Right renal pelvis (tissue), 4 donors: ENCODE measurements around the gene CSNK2A2. TPM values are rescaled to one million over a fixed set of nuclear protein-coding genes. Genes with fewer than 3 reads are reported as not detected.

ENCODE experiments used
- DNase-seq, 4 donors: peaks; one replicate each; pipeline ENCODE4 v3.0.0-alpha.2; 2013; ENCODE audit warnings: low read depth in 4 of 4, low spot score in 3 of 4, missing footprints in 1 of 4
- polyA plus RNA-seq, 4 donors: library from polyadenylated mRNA; unstranded; fragments of 120-200 nt; gene quantifications; one replicate each; pipeline ENCODE4 v1.2.1, GENCODE V29; 2013; ENCODE audit not compliant: insufficient read length in 4 of 4

Gene CSNK2A2
- polyA plus RNA-seq, 4 donors: 64.5 to 74.9 (median 70.2) TPM

DNA sequence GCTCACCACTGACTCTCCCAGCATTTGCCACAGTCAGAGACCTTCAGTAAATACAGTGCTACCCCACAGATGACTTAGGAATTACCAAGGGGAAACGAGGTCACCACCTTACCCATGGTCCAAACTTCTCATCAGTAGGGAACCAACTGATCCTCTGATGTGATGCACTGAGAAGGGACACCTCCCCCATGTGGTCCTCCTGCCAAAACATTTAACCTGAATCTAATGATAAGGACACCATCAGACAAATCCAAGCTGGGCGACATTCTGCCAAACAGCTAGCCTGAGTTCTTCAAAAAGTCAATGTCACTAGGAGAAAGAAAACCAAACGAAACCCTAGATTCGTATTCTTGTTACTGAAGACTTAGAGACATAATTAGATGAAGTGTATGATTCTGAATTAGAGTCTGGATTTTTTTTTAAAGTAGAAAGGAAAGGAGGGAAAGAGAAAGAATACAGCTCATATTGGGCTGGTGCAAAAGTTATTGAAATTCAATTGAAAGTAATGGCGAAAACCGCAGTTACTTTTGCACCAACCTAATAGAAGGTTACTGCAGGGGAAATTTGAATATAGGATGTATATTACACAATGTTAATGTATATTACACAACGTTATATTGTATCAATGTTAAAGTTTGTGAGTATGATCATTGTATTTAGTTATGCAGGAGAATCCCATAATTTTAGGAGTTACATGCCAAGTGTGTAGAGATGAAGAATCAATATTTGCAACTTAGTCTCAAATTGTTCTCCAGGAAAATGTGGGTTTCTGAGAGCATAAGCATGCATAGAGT, 2.3 kb upstream of the CSNK2A2 start:
- DNase-seq: no peak

DNA sequence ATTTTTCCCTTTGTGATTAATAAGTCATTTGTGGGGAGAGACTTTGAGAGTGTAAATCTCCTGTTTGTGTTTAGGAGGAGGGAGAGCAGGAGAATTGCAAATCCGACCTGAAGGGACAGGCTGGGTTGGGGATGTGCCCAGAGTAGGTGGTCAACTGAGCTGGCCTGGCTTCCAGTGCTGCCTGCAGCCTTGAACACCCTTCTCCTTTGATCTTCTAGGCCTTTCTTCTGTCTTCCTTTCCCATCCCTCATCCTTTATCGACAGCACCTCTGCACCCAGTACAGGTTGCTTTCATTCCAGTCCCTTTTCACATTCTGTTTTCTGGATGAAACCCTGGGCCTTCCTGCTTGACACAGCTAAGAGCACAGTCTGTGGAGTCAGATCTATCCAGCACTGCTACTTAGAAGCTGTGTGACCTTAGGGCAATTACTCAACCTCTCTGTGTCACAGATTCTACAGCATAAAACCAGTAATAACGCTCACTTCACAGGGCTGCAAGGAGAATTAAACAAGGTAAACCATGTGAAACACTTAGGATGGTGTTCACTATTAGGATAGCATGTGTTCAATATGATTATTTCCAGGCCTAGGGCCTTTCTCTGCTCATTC, 1.0 kb upstream of the CSNK2A2 start:
- no peak for DNase-seq

DNA sequence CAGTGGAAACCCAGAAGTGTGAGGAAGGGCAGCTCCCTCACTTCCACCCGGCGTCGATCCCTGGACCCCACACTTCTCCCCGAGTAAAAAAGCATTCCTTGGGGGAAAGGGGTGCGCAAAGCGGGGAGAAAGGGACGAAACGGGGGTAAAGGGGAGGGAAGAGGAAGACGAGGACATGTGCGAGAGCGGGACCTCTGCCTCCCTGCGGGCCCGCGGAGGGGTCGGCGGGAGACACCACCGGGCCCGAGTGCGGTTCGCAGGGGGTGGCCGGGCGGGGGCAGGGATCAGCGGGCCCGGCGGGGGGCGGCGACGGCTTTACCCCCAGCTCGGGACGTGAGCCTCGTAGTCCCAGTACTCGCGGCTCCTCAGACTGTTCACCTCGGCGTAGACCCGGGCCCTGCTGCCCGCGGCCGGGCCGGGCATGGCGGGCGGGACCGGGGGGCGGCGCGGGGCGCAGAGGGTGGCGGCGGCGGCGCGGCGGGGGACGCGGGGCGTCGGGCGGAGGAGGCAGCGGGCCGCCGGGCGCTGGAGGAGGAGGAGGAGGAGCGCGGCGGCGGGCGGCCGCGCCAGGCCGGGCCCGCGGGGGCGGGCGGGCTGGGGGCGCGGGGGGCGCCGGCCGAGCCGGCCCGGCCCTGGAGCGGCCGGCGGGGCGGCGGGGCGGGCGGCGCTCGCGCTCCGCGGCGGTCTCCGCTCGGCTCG, 443 bp downstream of the CSNK2A2 start:
- DNase-seq: no peak

DNA sequence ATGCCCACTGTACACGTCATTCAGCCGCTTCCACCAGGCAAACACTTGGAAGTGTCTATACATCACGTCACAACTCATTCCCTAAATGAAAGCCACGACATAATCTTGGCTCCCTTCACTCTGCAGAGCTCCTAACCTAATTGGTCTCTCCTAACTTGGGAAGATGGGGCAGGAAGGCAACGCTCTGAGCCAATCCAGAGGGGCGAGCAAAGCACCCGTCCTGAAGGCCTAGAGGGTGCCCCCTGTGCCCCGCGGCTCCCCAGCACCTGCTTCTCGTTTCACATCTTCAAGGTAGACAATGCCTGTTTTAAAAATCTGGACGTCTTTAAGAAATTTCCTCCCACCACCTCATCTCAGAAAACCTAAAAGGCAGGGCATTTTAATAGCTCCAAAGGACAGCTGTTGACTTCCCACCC, 1.0 kb downstream of the CSNK2A2 start:
- DNase-seq: no peak

DNA sequence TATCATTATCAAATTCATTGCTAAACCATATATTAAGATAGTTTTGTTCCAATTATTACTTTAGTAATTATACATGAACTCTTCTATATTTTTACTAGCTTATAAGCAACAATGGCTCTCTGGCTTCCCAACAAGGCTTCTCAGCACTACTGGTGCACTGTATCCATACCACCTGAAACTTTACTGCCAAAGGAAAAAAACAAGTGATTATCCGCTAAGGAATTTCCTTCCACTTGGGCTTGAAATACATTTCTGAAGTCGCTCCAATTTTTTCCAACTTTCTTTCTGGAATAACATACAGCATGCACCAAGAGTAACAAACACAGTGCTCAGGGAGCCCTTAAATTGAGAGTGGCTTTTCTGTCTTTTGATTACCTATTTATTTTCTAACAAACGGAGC, 2.1 kb downstream of the CSNK2A2 start:
- DNase-seq: no peak

DNA sequence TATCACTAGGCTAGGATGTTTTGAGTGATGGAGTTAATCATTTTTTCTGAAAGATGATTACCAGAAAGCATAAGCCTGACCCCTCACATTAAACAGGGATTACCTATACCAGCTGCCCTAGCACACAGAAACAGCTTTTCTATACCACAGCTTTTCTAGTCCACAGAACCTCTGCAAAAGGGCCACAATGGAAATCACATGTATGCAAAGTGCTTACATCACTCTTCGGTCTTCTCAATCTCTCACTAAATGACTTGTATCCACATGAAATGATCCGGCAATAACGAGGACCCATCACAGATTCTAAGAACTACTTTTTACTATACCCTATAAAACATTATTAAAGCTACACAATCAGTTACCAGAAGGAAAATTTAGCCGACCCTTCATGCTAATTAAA, 2.6 kb downstream of the CSNK2A2 start:
- DNase-seq: no peak

DNA sequence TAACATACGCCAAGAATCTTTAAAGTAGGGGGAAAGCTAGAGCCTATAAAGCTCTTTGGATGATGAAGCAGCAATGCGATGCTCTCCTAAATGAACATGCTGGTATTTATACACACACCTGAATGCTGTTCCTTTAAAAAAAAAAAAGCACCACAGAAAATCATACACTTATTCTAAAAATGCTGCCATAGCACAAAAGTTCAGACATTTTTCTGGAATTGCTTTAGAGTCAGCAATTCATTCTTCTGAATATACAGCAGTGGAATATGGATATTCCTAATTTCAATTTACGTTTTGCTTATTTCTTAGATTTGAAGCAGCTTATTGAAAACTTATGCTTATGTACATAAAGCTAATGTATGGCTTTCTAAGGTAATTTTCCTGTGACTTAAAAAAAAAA, 3.1 kb downstream of the CSNK2A2 start:
- DNase-seq: no peak

DNA sequence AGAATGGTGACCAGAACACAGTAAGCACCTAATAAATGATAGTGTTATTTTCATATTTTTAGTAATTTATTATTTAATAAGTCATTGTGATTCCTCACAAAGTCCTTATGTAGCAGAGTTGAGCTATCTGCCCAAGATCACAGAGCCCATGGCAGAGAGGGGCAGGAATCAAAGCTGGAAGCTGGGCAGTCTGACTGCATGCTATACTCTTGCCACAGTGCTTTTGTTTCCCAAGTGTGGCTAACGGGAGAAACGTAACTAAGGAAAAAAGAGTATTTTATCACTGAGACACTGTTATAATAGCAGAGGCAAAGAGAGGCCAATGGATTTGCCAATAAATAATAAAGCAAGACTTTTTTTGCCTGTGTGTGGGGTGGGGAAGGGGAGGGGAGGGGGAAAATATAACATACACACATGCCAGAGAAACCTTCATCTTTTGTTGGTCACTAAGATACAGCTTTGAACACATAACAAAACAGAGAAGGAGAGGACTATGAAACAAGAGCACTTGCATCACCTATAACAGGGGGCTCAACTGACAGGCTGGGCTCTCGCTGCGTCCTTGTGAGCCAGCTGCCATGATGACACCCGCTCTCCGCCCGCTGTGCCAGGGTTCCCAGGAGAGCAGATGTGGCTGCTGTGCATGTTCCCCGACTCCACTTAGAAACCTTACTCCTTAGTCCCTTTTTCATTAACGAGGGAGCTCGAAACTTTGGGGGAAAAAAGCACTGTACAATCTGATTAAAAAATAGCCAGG, 10.1 kb downstream of the CSNK2A2 start:
- no peak for DNase-seq

DNA sequence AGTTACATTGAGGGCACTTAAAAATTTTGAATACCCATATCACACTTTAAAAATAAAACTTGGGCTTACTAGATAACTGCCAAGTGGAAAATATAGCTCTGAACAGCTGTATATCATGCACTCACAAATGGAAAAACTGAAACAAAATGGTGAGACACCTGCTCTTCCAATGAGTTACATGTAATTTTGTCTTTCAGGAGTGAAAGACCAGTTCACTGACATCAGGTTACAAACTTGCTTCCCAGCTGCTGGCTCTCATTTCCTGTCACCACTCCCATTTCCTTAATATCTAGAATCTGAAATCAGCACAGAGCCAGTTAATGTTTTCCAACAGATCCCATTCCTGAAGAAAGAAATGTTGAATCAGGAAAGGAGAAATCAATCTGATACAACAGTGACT, 10.8 kb downstream of the CSNK2A2 start:
- no peak for DNase-seq

DNA sequence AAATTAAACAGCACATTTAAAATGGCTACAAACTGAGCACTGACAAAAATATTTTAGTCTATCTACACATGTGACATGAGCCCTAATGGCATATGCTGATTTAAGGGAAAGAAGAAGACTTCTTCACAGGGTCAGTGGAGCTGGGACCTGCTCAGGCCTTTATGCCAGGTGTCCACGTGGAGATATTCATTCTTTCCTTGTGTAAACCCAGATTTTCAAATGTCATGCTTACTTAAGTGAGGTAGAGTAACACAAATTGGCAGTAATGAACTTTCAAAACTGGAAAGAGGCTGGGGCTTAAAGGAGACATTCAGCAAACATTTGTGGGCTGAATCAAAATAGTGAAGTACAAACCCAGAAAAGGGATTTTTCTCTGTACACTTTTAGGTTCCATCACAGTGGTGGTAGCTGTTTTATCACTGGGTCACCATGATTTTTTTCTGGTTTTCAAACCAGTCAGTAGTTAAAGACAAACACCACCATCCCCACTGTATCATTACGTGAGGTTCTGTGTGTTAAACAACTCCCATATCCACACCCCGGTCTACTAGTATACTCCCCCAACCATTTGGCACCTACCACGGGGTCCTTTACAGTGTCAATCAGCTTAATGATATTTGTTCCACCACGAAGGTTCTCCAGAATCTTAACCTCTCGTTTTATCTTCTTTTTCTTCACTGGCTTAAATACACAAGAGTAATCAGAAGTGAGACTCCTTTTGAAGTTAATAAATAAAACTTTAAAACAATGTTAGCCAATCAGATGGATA, 11.5 kb downstream of the CSNK2A2 start:
- DNase-seq: no peak

DNA sequence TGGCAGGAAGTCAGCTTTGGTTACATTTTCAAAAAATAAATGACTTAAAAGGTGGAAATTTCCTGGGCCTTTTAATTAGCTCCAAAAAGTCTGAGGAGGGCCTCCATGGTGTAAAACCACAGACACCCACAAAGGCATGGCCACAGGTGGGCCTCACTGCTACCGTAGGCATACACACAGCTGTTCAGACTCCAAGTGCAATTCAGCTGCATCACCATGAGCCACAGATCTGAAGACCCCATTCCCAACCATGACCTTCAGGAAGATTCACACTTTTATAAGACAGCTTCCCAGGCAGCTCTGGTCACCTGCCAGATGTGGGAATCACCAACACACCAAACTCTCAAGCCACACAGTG, 20.6 kb downstream of the CSNK2A2 start:
- no peak for DNase-seq

DNA sequence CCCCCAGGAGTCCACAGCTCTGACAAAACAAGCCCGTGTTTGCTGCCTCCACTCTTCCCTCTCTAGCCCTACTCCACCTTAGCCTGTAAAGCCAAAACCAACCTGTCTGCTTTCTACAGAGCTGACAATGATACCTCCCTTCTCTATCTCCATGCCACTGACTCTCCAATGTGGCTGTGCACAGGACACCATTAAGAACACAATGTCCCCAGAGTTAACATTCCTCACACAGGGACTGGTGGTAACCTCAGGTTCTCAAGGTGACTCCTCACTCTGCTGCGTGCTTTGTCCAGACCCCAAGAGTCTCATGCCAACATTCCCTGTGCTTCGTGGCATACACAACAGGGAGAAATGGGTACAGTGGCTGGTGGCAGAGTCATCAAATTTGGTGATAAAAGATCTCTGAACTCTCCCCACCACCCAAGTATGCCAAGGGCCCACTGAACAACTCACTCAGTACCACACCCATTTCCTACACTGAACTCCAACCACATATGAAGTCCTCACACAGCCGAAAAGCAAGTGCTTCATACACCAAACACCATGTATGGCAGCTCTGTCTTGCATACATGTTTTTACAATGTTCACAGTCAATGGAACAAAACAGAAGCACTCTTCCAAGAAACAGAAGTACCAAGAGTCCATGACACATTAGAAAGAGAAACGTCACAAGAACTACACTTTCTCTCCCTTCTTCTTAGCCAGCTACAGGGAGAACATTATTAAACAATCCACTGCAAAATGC, 21.1 kb downstream of the CSNK2A2 start:
- DNase-seq: no peak

DNA sequence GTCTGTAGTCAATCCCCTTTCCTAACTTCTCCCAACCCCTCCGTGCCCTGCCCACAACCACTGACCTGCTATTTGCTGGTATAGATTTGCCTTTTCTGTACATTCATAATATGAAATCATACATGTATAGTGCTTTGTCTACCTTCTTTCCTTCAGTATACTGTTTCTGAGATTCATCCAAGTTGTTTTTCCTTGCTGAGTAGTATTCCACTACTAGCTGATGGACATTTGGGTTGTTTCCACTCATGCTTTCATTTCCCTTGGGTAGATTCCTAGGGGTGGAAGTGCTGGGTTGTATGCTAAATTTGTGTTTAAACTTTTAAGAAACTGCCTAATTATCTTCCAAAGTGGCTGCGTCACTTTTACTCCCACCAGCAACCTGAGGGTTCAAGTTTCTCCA, 27.7 kb downstream of the CSNK2A2 start:
- DNase-seq: no peak

DNA sequence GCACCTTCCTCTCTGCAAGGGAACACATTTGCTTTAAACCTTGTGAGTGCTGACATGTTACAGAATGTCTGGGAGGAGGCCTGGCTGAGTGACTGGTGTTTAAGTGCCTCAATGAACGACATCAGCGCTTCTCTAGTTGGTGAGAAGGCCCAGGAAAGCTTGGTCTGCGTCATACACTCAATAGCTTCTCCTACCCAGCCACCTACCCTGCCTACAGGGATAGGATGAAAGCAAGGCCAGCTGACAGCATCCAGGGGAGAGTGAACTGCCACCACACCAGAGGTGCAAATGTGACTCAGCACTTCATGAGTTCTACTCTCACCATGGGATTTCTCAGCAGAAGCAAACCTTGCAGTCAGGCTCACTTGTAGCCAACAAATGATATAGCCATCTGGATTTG, 37.1 kb downstream of the CSNK2A2 start:
- DNase-seq: no peak

DNA sequence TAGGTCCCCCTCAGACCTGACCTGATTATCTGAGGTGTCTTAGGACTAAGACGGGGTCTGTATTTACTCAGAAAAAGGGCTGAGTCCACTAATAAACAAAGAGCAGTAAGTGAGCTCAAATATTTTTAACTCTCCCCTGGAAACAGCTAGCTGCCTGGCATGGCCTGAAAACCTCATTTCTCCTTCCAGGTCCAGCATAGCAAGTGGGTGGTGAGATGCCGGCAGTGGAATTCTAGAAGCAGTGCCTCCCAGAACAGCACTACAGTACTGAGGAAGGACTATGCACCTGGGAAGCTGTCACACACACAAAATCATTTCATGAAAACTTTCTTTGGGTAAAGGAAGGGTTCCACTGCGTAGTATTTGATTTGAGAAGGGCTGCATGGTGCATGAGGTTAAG, 39.2 kb downstream of the CSNK2A2 start:
- no peak for DNase-seq

DNA sequence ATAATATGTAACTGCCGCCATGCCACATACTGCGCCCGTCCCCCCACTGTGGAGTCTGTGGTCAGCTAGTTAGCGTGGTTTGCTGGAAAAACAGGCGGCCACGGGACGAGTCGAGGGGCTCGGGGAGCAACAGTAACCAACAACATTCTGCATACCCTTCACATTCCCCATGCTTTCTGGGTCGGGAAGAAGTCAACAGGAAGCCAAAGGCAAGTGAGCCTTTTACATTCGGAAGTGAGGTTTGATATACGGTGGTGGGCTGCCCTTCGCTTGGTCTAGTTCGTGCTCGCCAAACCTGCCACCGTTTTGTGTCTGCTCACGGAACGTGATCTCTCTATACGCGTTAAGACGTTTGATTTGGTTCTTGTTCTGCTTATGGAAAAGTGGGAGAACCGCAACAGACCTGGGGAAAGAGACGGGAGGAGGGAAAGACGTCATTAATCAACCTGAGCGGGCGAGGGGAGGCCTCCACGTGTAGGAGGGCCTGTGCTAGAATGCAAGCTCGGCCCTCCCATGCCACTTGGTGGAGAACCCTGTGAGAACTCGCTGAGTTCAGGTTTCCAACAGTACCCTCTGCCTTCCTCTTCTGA, 39.9 kb downstream of the CSNK2A2 start:
- DNase-seq: peak; percentile 12 to 20 (median 15)

DNA sequence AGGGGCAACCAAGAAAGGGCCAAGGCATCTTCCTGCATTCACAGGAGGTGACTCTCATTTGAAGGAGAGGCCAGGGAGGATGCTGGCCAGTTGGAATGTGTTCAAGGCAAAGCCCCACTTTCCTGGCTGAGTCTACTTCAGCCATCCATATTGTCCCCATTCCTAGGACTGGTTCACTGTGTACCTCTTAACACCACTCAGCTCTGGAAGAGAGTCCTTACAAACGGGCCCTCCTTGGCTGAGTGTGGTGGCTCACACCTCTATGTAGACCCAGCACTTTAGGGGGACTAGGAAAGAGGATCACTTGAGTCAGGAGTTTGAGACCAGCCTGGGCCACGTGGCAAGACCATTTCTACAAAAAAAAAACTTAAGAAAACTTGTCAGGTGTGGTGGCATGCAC, 40.7 kb downstream of the CSNK2A2 start:
- DNase-seq: no peak

DNA sequence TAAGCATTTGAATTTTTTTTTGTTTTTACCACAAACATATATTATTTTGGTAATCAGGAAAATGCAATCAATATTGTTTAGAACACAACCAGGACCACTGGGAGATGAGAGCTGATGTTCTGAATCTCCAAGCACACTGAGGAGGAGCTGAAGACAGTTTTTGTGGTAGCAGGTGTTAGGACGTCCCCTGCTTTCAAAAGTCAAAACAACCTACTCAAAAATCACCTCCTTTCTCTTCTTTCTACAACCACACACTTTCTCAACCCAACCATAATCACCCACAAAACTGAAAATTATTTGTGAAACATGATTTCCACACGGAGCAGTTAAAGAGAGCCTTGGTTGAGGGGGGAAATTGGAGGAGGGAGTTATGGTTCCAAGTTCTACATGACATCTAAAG, 42.1 kb downstream of the CSNK2A2 start:
- no peak for DNase-seq

DNA sequence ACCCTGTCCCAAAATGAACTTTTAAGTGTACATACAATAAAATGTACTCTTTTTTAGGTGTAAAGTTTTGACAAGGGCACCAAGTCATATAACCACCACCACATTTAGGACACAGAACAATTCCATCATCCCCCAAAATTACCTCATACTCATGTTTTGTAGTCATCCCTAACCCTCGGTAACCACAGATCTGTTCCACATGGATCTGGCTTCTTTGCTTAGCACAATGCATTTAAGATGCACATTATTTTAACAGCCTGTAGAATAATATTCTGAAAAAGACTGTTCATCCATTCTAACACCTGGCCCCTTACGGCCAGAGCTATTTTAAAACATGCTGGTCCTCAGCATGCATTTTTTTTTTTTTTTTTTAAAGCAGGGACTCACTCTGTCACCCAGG, 43.6 kb downstream of the CSNK2A2 start:
- DNase-seq: no peak
